Ishikawa (cell line): ENCODE measurements around the gene SEMA6A.
A peak's percentile ranks its signal among the peaks of the same experiment; 100 is the strongest.

Experiments
- CEBPB ChIP-seq: IDR thresholded peaks from 2 replicates; pipeline ENCODE4 v1.6.1; 2012
- CREB1 ChIP-seq: IDR thresholded peaks from 2 replicates; pipeline ENCODE4 v1.6.1; 2012; ENCODE audit warnings: low read depth
- EGR1 ChIP-seq: IDR thresholded peaks from 2 replicates; pipeline ENCODE4 v1.6.1; 2012
- EP300 ChIP-seq: IDR thresholded peaks from 2 replicates; pipeline ENCODE4 v1.6.1; 2012; ENCODE audit warnings: borderline replicate concordance
- FOXM1 ChIP-seq: IDR thresholded peaks from 2 replicates; pipeline ENCODE4 v1.6.1; 2012; ENCODE audit warnings: low read depth, borderline replicate concordance
- NFIC ChIP-seq: IDR thresholded peaks from 2 replicates; pipeline ENCODE4 v1.6.1; 2012
- RAD21 ChIP-seq: IDR thresholded peaks from 2 replicates; pipeline ENCODE4 v1.6.1; 2012; ENCODE audit warnings: low read depth
- TAF1 ChIP-seq: IDR thresholded peaks from 2 replicates; pipeline ENCODE4 v1.6.1; 2012; ENCODE audit warnings: low read depth, mild to moderate bottlenecking
- TCF12 ChIP-seq: IDR thresholded peaks from 2 replicates; pipeline ENCODE4 v1.6.1; 2012; ENCODE audit warnings: low read depth
- TEAD4 ChIP-seq: IDR thresholded peaks from 2 replicates; pipeline ENCODE4 v1.6.1; 2012
- YY1 ChIP-seq: IDR thresholded peaks from 2 replicates; pipeline ENCODE4 v1.6.1; 2012; ENCODE audit warnings: low read depth
- ZBTB7A ChIP-seq: IDR thresholded peaks from 2 replicates; pipeline ENCODE4 v1.6.1; 2012; ENCODE audit warnings: low read depth
- TF ChIP-seq, protein P1 (sequence below): IDR thresholded peaks from 2 replicates; pipeline ENCODE4 v1.6.1; 2012
- TF ChIP-seq, protein P2 (sequence below): IDR thresholded peaks from 2 replicates; pipeline ENCODE4 v1.6.1; 2012; ENCODE audit warnings: low read depth, mild to moderate bottlenecking
- TF ChIP-seq, protein P3 (sequence below): IDR thresholded peaks from 2 replicates; pipeline ENCODE4 v1.6.1; 2012

Gene SEMA6A

DNA sequence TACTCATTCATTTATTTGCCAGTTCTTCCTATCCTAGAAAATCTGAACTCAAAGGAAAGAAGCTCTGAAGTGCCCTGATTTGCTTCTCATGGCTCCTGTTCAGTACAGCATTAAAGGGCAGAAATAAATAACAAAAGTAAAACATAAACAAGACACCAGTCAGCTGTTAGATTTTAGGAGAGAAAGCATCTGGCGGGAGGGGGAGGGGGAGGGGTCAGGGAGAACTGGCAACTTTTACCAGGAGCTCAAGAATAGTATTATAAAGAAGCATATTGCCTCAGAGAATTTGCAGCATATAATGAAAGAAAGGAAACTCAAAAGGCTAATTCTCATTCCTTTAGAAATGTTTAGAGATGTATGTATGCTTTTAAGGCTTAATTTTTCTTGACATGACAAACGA is 68.1 kb downstream of the SEMA6A start:
- TF ChIP-seq TAF1 (no peak), CREB1 (no peak)
- TF ChIP-seq, protein P1, sequence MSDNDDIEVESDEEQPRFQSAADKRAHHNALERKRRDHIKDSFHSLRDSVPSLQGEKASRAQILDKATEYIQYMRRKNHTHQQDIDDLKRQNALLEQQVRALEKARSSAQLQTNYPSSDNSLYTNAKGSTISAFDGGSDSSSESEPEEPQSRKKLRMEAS = no peak

- TF ChIP-seq CREB1 = no peak
- no peak for TF ChIP-seq CEBPB
- TF ChIP-seq FOXM1 = no peak
- TF ChIP-seq EGR1 = no peak
- TF ChIP-seq, protein P1 = no peak
- TF ChIP-seq TAF1 = no peak
- TF ChIP-seq TEAD4 = no peak
- no peak for TF ChIP-seq EP300
- TF ChIP-seq YY1 = no peak
Measured at GRCh38 chr5:116504593-116505166, 69.9 kb downstream of the SEMA6A start.

- TF ChIP-seq TCF12 (no peak), EP300 (no peak), TEAD4 (no peak), NFIC (peak; percentile 18; the same call in 1 of the 2 replicates), CREB1 (no peak)
- TF ChIP-seq, protein P2, sequence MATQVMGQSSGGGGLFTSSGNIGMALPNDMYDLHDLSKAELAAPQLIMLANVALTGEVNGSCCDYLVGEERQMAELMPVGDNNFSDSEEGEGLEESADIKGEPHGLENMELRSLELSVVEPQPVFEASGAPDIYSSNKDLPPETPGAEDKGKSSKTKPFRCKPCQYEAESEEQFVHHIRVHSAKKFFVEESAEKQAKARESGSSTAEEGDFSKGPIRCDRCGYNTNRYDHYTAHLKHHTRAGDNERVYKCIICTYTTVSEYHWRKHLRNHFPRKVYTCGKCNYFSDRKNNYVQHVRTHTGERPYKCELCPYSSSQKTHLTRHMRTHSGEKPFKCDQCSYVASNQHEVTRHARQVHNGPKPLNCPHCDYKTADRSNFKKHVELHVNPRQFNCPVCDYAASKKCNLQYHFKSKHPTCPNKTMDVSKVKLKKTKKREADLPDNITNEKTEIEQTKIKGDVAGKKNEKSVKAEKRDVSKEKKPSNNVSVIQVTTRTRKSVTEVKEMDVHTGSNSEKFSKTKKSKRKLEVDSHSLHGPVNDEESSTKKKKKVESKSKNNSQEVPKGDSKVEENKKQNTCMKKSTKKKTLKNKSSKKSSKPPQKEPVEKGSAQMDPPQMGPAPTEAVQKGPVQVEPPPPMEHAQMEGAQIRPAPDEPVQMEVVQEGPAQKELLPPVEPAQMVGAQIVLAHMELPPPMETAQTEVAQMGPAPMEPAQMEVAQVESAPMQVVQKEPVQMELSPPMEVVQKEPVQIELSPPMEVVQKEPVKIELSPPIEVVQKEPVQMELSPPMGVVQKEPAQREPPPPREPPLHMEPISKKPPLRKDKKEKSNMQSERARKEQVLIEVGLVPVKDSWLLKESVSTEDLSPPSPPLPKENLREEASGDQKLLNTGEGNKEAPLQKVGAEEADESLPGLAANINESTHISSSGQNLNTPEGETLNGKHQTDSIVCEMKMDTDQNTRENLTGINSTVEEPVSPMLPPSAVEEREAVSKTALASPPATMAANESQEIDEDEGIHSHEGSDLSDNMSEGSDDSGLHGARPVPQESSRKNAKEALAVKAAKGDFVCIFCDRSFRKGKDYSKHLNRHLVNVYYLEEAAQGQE = no peak
Measured at GRCh38 chr5:116502616-116503015, 72.0 kb downstream of the SEMA6A start.

DNA sequence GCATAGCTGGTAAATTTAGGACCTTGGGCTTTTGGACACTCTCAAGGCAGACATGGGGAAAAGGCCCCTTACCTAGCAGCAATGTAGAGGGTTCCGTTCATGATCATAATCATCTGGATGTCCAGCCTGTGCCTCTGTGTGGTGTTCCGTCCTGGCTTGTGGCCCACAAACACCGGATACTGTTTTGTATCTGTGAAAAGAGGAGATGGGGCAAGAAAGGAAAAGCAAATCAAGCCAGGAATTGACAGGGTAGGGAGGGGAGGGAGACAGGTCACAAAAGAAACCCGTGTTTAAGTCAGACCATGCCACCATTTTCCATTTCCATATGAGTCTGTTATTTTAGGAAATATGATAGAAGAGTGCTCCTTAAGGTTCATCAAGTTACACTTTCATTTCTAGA is 72.5 kb downstream of the SEMA6A start:
- TF ChIP-seq YY1 (no peak), CEBPB (no peak), EP300 (no peak), NFIC (no peak), RAD21 (no peak), FOXM1 (no peak)
- TF ChIP-seq, protein P3, sequence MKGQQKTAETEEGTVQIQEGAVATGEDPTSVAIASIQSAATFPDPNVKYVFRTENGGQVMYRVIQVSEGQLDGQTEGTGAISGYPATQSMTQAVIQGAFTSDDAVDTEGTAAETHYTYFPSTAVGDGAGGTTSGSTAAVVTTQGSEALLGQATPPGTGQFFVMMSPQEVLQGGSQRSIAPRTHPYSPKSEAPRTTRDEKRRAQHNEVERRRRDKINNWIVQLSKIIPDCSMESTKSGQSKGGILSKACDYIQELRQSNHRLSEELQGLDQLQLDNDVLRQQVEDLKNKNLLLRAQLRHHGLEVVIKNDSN = no peak
- TF ChIP-seq, protein P2 = no peak

- TF ChIP-seq TEAD4 = no peak
- TF ChIP-seq RAD21 = no peak
- TF ChIP-seq CEBPB = no peak
- TF ChIP-seq, protein P1 = no peak
- TF ChIP-seq, protein P3 = no peak
- TF ChIP-seq, protein P2 = no peak
- TF ChIP-seq NFIC = no peak
- TF ChIP-seq EGR1 = no peak
- TF ChIP-seq YY1 = no peak
- TF ChIP-seq TAF1 = no peak
- no peak for TF ChIP-seq FOXM1
- no peak for TF ChIP-seq EP300
- no peak for TF ChIP-seq TCF12
- no peak for TF ChIP-seq CREB1
- no peak for TF ChIP-seq ZBTB7A
Measured at GRCh38 chr5:116498503-116499048, 76.0 kb downstream of the SEMA6A start.
